Activated naive CD8-positive, alpha-beta T cell treated with anti-CD3 and anti-CD28 coated beads for 36 hours (primary cell): ENCODE results near the gene IFTAP. TPM values are rescaled to one million over a fixed set of nuclear protein-coding genes. Genes with fewer than 3 reads are reported as not detected.
"Not testable (repeated sequence)": the region's sequence is repeated elsewhere in the genome, so short reads cannot be mapped to it uniquely, and the experiment has no call there.

ENCODE experiments used
- DNase-seq: peaks from one replicate; pipeline ENCODE4 v3.0.0; 2021
- H3K27ac Mint-ChIP-seq: one replicate; pipeline ENCODE4 v1.8.0; 2022; ENCODE audit warnings: mild to moderate bottlenecking, moderate library complexity, mixed read lengths
- H3K27me3 Mint-ChIP-seq: one replicate; pipeline ENCODE4 v1.8.0; 2022; ENCODE audit warnings: mild to moderate bottlenecking, mixed read lengths
- H3K36me3 Mint-ChIP-seq: one replicate; pipeline ENCODE4 v1.8.0; 2021; ENCODE audit warnings: mild to moderate bottlenecking, mixed read lengths
- H3K4me1 Mint-ChIP-seq: one replicate; pipeline ENCODE4 v1.8.0; 2021; ENCODE audit warnings: mixed read lengths
- H3K4me3 Mint-ChIP-seq: one replicate; pipeline ENCODE4 v1.8.0; 2022; ENCODE audit warnings: mild to moderate bottlenecking, moderate library complexity, mixed read lengths
- H3K9me3 Mint-ChIP-seq: one replicate; pipeline ENCODE4 v1.8.0; 2022; ENCODE audit warnings: mixed read lengths
- total RNA-seq, 2 experiments: library from RNA; stranded (reverse); gene quantifications; one replicate each; pipeline ENCODE4 v1.2.3, GENCODE V29; 2021

IFTAP gene
- total RNA-seq, 2 experiments from 2014 or later = 4.6 to 5.4 TPM

DNA sequence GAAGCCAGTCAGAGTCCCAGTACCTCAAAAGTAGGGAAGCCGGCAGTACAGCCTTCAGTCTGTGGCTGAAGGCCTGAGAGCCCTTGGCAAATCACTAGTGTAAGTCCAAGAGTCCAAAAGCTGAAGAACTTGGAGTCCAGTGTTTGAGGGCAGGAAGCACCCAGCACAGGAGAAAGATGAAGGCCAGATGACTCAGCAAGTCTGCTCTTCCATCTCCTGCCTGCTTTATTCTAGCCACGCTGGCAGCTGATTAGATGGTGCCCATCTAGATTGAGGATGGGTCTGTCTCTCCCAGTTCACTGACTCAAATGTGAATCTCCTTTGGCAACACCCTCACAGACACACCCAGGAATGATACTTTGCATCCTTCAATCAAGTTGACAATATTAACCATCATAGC is 67.1 kb downstream of the IFTAP start:
- H3K4me3 Mint-ChIP-seq, H3K36me3 Mint-ChIP-seq, H3K9me3 Mint-ChIP-seq, H3K4me1 Mint-ChIP-seq, H3K27me3 Mint-ChIP-seq, H3K27ac Mint-ChIP-seq, DNase-seq: not testable (repeated sequence)

DNA sequence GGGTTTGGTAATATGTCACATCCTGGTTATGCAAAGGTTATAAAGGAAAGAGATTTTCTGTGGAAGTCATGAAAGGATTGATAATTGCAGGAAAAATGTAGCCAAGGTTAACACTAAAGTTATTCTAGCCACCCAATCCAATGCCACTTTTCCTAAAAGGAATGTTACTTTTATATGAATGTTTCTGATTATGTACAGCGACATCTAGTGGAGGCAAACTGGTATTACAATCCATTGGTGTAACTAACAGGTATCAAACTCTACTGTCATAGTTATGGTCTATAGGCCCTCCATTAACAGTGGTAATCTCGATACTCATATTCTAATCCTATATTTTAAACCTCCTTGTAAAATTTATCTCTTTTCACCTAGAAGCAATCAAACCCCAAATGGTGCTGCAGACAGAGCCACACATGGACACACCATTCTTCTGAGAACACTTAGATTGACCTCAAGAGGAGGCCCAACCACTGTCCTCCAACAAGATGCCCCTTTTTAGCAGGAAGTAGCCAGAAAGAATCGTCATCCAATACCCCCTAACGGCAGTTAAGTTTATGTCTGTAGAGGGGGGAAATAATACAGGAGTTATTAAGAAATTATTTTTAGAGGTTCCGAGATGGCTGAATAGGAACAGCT is 78.6 kb downstream of the IFTAP start:
- Mint-ChIP-seq H3K27me3 (peaks cover 49% of the 10 kb centered on the region), H3K36me3 (peaks cover 5% of the 10 kb centered on the region), H3K9me3 (peaks cover 13% of the 10 kb centered on the region), H3K27ac (no peak overlapping the region), H3K4me3 (no peak overlapping the region), H3K4me1 (no peaks in the 10 kb centered on the region)
- no peak for DNase-seq

DNA sequence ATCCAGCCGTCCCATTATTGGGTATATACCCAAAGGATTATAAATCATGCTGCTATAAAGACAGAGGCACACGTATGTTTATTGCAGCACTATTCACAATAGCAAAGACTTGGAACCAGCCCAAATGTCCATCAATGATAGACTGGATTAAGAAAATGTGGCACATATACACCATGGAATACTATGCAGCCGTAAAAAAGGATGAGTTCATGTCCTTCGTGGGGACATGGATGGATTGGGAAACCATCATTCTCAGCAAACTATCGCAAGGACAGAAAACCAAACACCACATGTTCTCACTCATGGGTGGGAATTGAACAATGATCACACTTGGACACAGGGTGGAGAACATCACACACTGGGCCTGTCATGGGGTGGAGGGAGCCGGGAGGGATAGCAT is 85.2 kb downstream of the IFTAP start:
- not testable (repeated sequence) for DNase-seq, H3K4me3 Mint-ChIP-seq, H3K27ac Mint-ChIP-seq, H3K36me3 Mint-ChIP-seq, H3K4me1 Mint-ChIP-seq
- Mint-ChIP-seq H3K9me3 (peaks cover 15% of the 10 kb centered on the region), H3K27me3 (peaks cover 71% of the 10 kb centered on the region)

DNA sequence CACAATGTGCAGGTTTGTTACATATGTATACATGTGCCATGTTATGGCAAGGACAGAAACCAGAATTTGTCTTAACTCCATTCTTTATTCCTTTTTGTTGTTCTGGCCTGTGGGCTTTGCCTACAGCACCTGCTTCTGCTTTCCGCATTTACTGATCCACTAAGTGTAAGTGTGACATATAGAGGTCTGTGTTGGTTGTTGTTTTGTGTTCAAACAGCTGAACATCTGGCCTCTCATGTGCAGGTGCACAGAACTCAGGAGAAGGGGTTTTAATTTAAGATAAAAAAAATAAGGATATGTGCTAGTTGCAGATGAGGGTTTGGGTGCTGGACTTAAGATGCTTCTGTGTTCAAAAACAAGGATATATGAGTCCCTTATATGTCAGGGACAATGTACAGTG is 89.5 kb downstream of the IFTAP start:
- no peak overlapping the region for H3K4me3 Mint-ChIP-seq
- no peak for DNase-seq
- peaks cover 1% of the 10 kb centered on the region for H3K9me3 Mint-ChIP-seq
- H3K27me3 Mint-ChIP-seq = peaks cover 69% of the 10 kb centered on the region
- no peaks in the 10 kb centered on the region for H3K36me3 Mint-ChIP-seq
- H3K27ac Mint-ChIP-seq = no peak overlapping the region
- H3K4me1 Mint-ChIP-seq = peaks cover 9% of the 10 kb centered on the region

- Mint-ChIP-seq H3K27ac (no peak overlapping the region), H3K9me3 (peaks cover 1% of the 10 kb centered on the region), H3K4me3 (no peak overlapping the region), H3K36me3 (no peaks in the 10 kb centered on the region), H3K4me1 (peaks cover 9% of the 10 kb centered on the region), H3K27me3 (peaks cover 73% of the 10 kb centered on the region)
- peak; percentile 46 for DNase-seq
These were observed 90.8 kb downstream of the IFTAP start for GRCh38 chr11:36684840-36685801.

- Mint-ChIP-seq H3K27me3 (peaks cover 67% of the 10 kb centered on the region), H3K36me3 (no peaks in the 10 kb centered on the region), H3K9me3 (peaks cover 1% of the 10 kb centered on the region), H3K4me3 (no peak overlapping the region), H3K27ac (no peak overlapping the region), H3K4me1 (peaks cover 9% of the 10 kb centered on the region)
- no peak for DNase-seq
These were observed 93.8 kb downstream of the IFTAP start for GRCh38 chr11:36688132-36688531.

DNA sequence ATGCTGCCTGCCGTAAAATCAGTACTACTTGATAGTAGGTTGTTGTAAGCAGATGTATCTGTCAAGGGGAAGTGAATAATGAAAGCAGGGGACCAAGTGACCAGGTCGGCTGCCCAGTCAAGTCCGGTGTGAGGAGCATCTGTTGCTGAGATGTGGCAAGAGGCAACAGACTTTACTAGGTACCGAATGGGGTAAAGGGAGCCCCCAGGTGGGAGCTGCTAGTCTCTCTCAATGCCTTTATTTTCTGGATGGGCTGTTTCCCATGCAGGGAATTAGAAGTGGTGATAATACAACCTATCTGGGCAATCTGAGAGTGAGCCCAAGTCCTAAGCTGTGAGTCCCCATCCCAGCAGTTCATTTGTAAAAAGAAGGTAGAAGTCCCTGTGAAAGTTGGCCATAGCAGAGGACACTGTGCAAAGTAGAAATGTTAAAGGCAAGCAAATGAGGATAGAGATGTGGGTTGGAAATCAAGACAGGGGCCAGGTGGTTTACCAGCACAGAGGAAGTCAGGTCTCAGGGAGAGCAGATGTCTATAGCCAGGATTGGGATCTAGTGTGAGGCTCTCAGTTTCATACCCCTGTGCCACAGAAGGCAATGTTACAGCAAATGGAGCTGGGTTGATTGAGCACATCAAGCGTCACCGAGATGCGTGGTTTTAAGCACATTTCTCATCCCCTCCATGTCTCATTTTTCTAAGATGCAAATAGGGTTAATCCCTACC is 94.4 kb downstream of the IFTAP start:
- Mint-ChIP-seq H3K4me1 (peaks cover 9% of the 10 kb centered on the region), H3K36me3 (no peaks in the 10 kb centered on the region), H3K27ac (no peak overlapping the region), H3K27me3 (peaks cover 70% of the 10 kb centered on the region), H3K9me3 (peaks cover 1% of the 10 kb centered on the region), H3K4me3 (no peak overlapping the region)
- no peak for DNase-seq

GRCh38 chr11:36689442-36689841 is 95.1 kb downstream of the IFTAP start:
- H3K4me3 Mint-ChIP-seq = no peak overlapping the region
- no peaks in the 10 kb centered on the region for H3K36me3 Mint-ChIP-seq
- H3K27me3 Mint-ChIP-seq = peaks cover 70% of the 10 kb centered on the region
- H3K9me3 Mint-ChIP-seq = peaks cover under 1% of the 10 kb centered on the region
- DNase-seq = no peak
- no peak overlapping the region for H3K27ac Mint-ChIP-seq
- peaks cover 8% of the 10 kb centered on the region for H3K4me1 Mint-ChIP-seq

- Mint-ChIP-seq H3K4me3 (no peak overlapping the region), H3K27ac (no peak overlapping the region)
These were observed 98.4 kb downstream of the IFTAP start for GRCh38 chr11:36692704-36693103.

GRCh38 chr11:36693139-36693843 is 99.0 kb downstream of the IFTAP start:
- DNase-seq = no peak
- H3K36me3 Mint-ChIP-seq = no peaks in the 10 kb centered on the region
- no peak overlapping the region for H3K4me3 Mint-ChIP-seq
- no peak overlapping the region for H3K27ac Mint-ChIP-seq
- no peaks in the 10 kb centered on the region for H3K9me3 Mint-ChIP-seq
- peaks cover 59% of the 10 kb centered on the region for H3K27me3 Mint-ChIP-seq
- no peaks in the 10 kb centered on the region for H3K4me1 Mint-ChIP-seq

More at GRCh38 chr11:36692704-36693103, 98.4 kb downstream of the IFTAP start:
- DNase-seq = no peak
- no peaks in the 10 kb centered on the region for H3K9me3 Mint-ChIP-seq
- H3K27me3 Mint-ChIP-seq = peaks cover 61% of the 10 kb centered on the region
- H3K4me1 Mint-ChIP-seq = no peaks in the 10 kb centered on the region
- no peaks in the 10 kb centered on the region for H3K36me3 Mint-ChIP-seq

- DNase-seq = no peak
- Mint-ChIP-seq H3K4me1 (no peaks in the 10 kb centered on the region), H3K27me3 (peaks cover 52% of the 10 kb centered on the region), H3K9me3 (no peaks in the 10 kb centered on the region), H3K4me3 (no peak overlapping the region), H3K27ac (no peak overlapping the region), H3K36me3 (no peaks in the 10 kb centered on the region)
These were observed 100.8 kb downstream of the IFTAP start for GRCh38 chr11:36695111-36695510.

- Mint-ChIP-seq H3K4me1 (no peaks in the 10 kb centered on the region), H3K4me3 (no peak overlapping the region), H3K27ac (no peak overlapping the region), H3K36me3 (no peaks in the 10 kb centered on the region), H3K9me3 (no peaks in the 10 kb centered on the region), H3K27me3 (peaks cover 53% of the 10 kb centered on the region)
- no peak for DNase-seq
These were observed 101.3 kb downstream of the IFTAP start for GRCh38 chr11:36695571-36695970.

- Mint-ChIP-seq H3K4me1 (no peaks in the 10 kb centered on the region), H3K4me3 (no peak overlapping the region), H3K9me3 (no peaks in the 10 kb centered on the region), H3K27ac (no peak overlapping the region), H3K36me3 (no peaks in the 10 kb centered on the region), H3K27me3 (peaks cover 53% of the 10 kb centered on the region)
- no peak for DNase-seq
These were observed 102.2 kb downstream of the IFTAP start for GRCh38 chr11:36696550-36696949.

DNA sequence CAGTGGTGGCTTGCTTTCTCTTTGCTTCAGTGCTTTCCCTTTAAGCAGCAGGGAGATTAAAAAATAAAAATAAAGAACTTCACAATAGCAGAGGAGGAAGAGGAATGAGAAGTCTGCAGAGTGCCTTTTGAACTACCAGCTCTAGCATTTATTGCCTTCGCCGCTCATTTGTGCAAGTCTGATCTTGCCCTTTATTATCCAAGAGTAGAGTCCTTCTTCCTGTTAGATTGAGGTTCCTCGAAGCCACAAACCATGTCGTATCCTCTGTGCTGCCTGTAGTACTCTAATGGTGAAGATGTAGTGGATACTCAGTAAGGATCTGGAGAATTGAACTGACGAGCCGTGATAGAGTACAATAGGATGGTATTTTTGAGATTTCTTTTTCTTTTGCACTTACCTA is 105.0 kb downstream of the IFTAP start:
- DNase-seq = no peak
- no peak overlapping the region for H3K4me3 Mint-ChIP-seq
- no peaks in the 10 kb centered on the region for H3K36me3 Mint-ChIP-seq
- H3K9me3 Mint-ChIP-seq = no peaks in the 10 kb centered on the region
- no peak overlapping the region for H3K27ac Mint-ChIP-seq
- peaks cover 4% of the 10 kb centered on the region for H3K4me1 Mint-ChIP-seq
- H3K27me3 Mint-ChIP-seq = peaks cover 51% of the 10 kb centered on the region

DNA sequence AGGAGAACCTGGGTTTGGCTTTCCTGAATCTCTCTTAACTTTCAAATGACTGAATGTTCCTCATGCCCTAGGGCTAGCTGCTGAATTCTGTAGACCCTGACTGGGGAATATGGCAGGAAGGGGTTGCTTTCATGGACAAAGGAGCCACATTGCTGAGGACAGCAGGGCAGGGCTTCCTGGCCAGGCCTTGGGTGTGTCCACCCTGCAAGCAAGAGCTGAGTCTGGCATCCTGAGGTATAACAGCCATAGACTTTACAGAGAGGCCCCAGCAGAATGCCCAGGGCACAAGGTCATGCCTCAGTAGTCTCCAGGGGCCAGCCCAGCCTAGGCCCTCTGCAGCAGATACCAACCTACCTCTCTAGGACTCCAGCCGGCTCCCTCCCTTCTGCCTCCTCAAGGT is 105.9 kb downstream of the IFTAP start:
- no peak overlapping the region for H3K4me3 Mint-ChIP-seq
- H3K27me3 Mint-ChIP-seq = peaks cover 51% of the 10 kb centered on the region
- no peak overlapping the region for H3K27ac Mint-ChIP-seq
- H3K4me1 Mint-ChIP-seq = peaks cover 4% of the 10 kb centered on the region
- H3K36me3 Mint-ChIP-seq = no peaks in the 10 kb centered on the region
- no peaks in the 10 kb centered on the region for H3K9me3 Mint-ChIP-seq
- DNase-seq = no peak
